Keratinocyte (primary cell): ENCODE data around the gene ME1. TPM values are rescaled to one million over a fixed set of nuclear protein-coding genes. Genes with fewer than 3 reads are reported as not detected.
A peak's percentile ranks its signal among the peaks of the same experiment; 100 is the strongest.
"Not testable (repeated sequence)": the region's sequence is repeated elsewhere in the genome, so short reads cannot be mapped to it uniquely, and the experiment has no call there.

ENCODE experiments used
- DNase-seq: peaks from one replicate; pipeline ENCODE4 v3.0.0-alpha.2; 2011; ENCODE audit warnings: low read depth, missing footprints, low spot score
- FAIRE-seq: peaks from 2 replicates; lab custom pipeline; 2011; peaks lifted over from hg19 to GRCh38; lab: Jason Lieb, UNC
- H2AFZ ChIP-seq: 2 replicates; pipeline ENCODE4 v1.6.0; 2012; ENCODE audit warnings: low read length, control low read depth, inconsistent platforms; ENCODE audit not compliant: control insufficient read depth
- H3K27ac ChIP-seq: 2 replicates; pipeline ENCODE4 v1.5.1; 2011; ENCODE audit warnings: low read length; ENCODE audit not compliant: control insufficient read depth, insufficient read depth
- H3K27me3 ChIP-seq: 3 replicates; pipeline ENCODE4 v1.6.0; 2011; ENCODE audit warnings: low read length; ENCODE audit not compliant: control insufficient read depth, insufficient read depth; ENCODE audit errors: extremely low read depth
- H3K36me3 ChIP-seq, 2 experiments: 2 replicates in 1 of 2; 3 replicates in 1 of 2; pipeline ENCODE4 v1.5.1; 2011; ENCODE audit warnings: low read length in 2 of 2, mild to moderate bottlenecking in 1 of 2; ENCODE audit not compliant: control insufficient read depth in 2 of 2, insufficient read depth in 2 of 2; ENCODE audit errors: extremely low read depth in 1 of 2
- H3K4me1 ChIP-seq: 3 replicates; pipeline ENCODE4 v1.5.1; 2011; ENCODE audit warnings: low read length; ENCODE audit not compliant: control insufficient read depth, insufficient read depth; ENCODE audit errors: extremely low read depth
- H3K4me2 ChIP-seq: 3 replicates; pipeline ENCODE4 v1.6.0; 2011; ENCODE audit warnings: low read depth, low read length; ENCODE audit not compliant: control insufficient read depth, insufficient read depth; ENCODE audit errors: extremely low read depth
- H3K4me3 ChIP-seq, 3 experiments: fragments of 200-600 bp in 1 of 3; sonication (generic) in 1 of 3; 2 replicates in 2 of 3; 3 replicates in 1 of 3; pipeline ENCODE4 v1.5.1; 2011 to 2016; ENCODE audit warnings: low read length in 3 of 3, mild to moderate bottlenecking in 3 of 3, control low read depth in 2 of 3, inconsistent platforms in 1 of 3, low read depth in 1 of 3, mixed read lengths in 1 of 3, mixed run types in 1 of 3, moderate library complexity in 1 of 3; ENCODE audit not compliant: control insufficient read depth in 2 of 3, insufficient read depth in 2 of 3; ENCODE audit errors: extremely low read depth in 1 of 3
- H3K79me2 ChIP-seq: 2 replicates; pipeline ENCODE4 v1.6.0; 2012; ENCODE audit warnings: low read length; ENCODE audit not compliant: control insufficient read depth, insufficient read depth
- H3K9ac ChIP-seq: 3 replicates; pipeline ENCODE4 v1.6.0; 2011; ENCODE audit warnings: low read length; ENCODE audit not compliant: control insufficient read depth, insufficient read depth; ENCODE audit errors: extremely low read depth
- H3K9me1 ChIP-seq: 3 replicates; pipeline ENCODE4 v1.6.0; 2011; ENCODE audit warnings: low read length; ENCODE audit not compliant: control insufficient read depth, insufficient read depth; ENCODE audit errors: extremely low read depth
- H3K9me3 ChIP-seq: 2 replicates; pipeline ENCODE4 v1.5.1; 2012; ENCODE audit warnings: low read depth, low read length; ENCODE audit not compliant: control insufficient read depth
- H4K20me1 ChIP-seq: 3 replicates; pipeline ENCODE4 v1.6.0; 2011; ENCODE audit warnings: low read length; ENCODE audit not compliant: control insufficient read depth, insufficient read depth; ENCODE audit errors: extremely low read depth
- EZH2 ChIP-seq: IDR thresholded peaks from one replicate; pipeline ENCODE4 v1.6.1; 2012; ENCODE audit warnings: inconsistent platforms, mild to moderate bottlenecking, low read length, moderate library complexity
- dilution Hi-C: fragments of 300-500 bp; cut with MboI; formaldehyde crosslinking; loops from one replicate; pipeline ENCODE4 v1.7.0; 2020; ENCODE audit warnings: low sequenced_read_pairs; ENCODE audit not compliant: extremely low pct_ligation_motif_present
- polyA plus RNA-seq, 5 experiments: library from polyadenylated mRNA; depleted of rRNA in 3 of 5; stranded (reverse) in 3 of 5; stranded (forward) in 1 of 5; unstranded in 1 of 5; fragments of >200 nt; gene quantifications; 1 replicate in 1 of 5; 2 replicates in 3 of 5; 3 replicates in 1 of 5; pipeline versions ENCODE4 v1.2.1 to v1.2.3, GENCODE V29; 2011 to 2012; ENCODE audit warnings: missing spikeins in 2 of 5, low read depth in 1 of 5, low replicate concordance in 1 of 5
- TF ChIP-seq, protein P1 (sequence below), 3 experiments: IDR thresholded peaks in 1 of 3; conservative IDR thresholded peaks in 1 of 3; optimal IDR thresholded peaks in 1 of 3; 2 replicates in 2 of 3; 3 replicates in 1 of 3; pipeline versions ENCODE3 to v1.5.1; 2011; ENCODE audit warnings: low read length in 3 of 3, mild to moderate bottlenecking in 3 of 3, moderate library complexity in 2 of 3, control low read depth in 1 of 3, inconsistent platforms in 1 of 3; ENCODE audit not compliant: insufficient read depth in 2 of 3; ENCODE audit errors: extremely low read depth in 1 of 3

Gene ME1
- polyA plus RNA-seq, 1 donor (not counting 4 experiments of a cell fraction or from before 2014, with no cell fraction given) = 27.7 TPM

GRCh38 chr6:83459663-83460062, 28.8 kb upstream of the ME1 start:
- TF ChIP-seq, protein P1, sequence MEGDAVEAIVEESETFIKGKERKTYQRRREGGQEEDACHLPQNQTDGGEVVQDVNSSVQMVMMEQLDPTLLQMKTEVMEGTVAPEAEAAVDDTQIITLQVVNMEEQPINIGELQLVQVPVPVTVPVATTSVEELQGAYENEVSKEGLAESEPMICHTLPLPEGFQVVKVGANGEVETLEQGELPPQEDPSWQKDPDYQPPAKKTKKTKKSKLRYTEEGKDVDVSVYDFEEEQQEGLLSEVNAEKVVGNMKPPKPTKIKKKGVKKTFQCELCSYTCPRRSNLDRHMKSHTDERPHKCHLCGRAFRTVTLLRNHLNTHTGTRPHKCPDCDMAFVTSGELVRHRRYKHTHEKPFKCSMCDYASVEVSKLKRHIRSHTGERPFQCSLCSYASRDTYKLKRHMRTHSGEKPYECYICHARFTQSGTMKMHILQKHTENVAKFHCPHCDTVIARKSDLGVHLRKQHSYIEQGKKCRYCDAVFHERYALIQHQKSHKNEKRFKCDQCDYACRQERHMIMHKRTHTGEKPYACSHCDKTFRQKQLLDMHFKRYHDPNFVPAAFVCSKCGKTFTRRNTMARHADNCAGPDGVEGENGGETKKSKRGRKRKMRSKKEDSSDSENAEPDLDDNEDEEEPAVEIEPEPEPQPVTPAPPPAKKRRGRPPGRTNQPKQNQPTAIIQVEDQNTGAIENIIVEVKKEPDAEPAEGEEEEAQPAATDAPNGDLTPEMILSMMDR (optimal IDR thresholded peaks at IDR 0.05 in 1 of 3, IDR thresholded peaks at IDR 0.05 in 1 of 3, conservative IDR thresholded peaks at IDR 0.05 in 1 of 3; ENCODE audit: extremely low read depth in 1 of 3, insufficient read depth in 2 of 3, low read length in 3 of 3) = no peak
- no peak for TF ChIP-seq EZH2
- DNase-seq = no peak
- Histone ChIP-seq H3K36me3 (no peaks in the 10 kb centered on the region), H3K9me3 (no peaks in the 10 kb centered on the region), H3K4me3 (no peak overlapping the region), H3K9me1 (no peaks in the 10 kb centered on the region), H3K27me3 (no peaks in the 10 kb centered on the region), H3K27ac (no peak overlapping the region), H2AFZ (no peak overlapping the region), H4K20me1 (no peaks in the 10 kb centered on the region), H3K4me2 (no peak overlapping the region), H3K9ac (no peak overlapping the region), H3K4me1 (peaks cover 7% of the 10 kb centered on the region), H3K79me2 (no peaks in the 10 kb centered on the region)
- dilution Hi-C loops = no loop called here
- FAIRE-seq = peak; percentile 44

GRCh38 chr6:83450015-83450414, 19.2 kb upstream of the ME1 start:
- FAIRE-seq, H3K9ac ChIP-seq, H3K79me2 ChIP-seq, dilution Hi-C loops, H3K4me3 ChIP-seq, H3K9me1 ChIP-seq, H3K4me1 ChIP-seq, H3K36me3 ChIP-seq, H2AFZ ChIP-seq, H3K4me2 ChIP-seq, H4K20me1 ChIP-seq, H3K27me3 ChIP-seq, DNase-seq, H3K27ac ChIP-seq, H3K9me3 ChIP-seq: not testable (repeated sequence)

DNA sequence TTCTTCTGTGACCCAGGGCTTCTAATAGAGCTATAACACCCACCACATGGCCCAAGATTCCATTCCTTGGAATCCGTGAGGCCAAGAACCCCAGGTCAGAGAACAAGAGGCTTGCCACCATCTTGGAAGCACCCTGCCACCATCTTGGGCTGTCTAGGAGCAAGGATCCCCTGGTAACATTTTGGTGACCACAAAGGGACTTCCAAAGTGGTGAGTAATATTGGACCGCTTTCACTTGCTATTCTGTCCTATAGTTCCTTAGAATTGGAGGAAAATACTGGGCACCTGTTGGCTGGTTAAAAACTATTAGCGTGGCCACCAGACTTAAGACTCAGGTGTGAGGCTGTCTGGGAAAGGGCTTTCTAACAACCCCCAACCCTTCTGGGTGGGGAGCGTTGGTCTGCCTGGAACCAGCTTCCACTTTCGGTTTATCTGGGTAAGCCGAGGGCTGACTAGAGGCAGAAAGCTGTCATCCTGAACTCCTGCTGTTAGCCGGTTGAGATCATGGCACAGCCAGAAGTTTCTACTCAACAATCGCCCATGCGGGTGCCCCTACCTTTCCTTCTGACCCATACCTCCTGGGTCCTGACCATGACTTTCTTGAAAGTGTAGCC, 13.3 kb upstream of the ME1 start:
- H3K4me3 ChIP-seq, H3K79me2 ChIP-seq, H4K20me1 ChIP-seq, H3K9me1 ChIP-seq, dilution Hi-C loops, H3K27me3 ChIP-seq, FAIRE-seq, H3K27ac ChIP-seq, H3K9ac ChIP-seq, H3K4me2 ChIP-seq, H3K36me3 ChIP-seq, H2AFZ ChIP-seq, DNase-seq, H3K4me1 ChIP-seq, H3K9me3 ChIP-seq: not testable (repeated sequence)
